Activated CD8-positive, alpha-beta memory T cell treated with anti-CD3 and anti-CD28 coated beads, Interleukin-2, amount 50 U/mL, for 48 hours (primary cell): ENCODE results near the gene EDARADD.
"Not testable (repeated sequence)": the region's sequence is repeated elsewhere in the genome, so short reads cannot be mapped to it uniquely, and the experiment has no call there.

ENCODE experiments used
- DNase-seq: peaks from one replicate; pipeline ENCODE4 v3.0.0-alpha.2; 2020

The EDARADD gene

GRCh38 chr1:236491469-236492136 lies 97.5 kb downstream of the EDARADD start:
- DNase-seq: no peak

GRCh38 chr1:236492378-236492777 lies 98.3 kb downstream of the EDARADD start:
- no peak for DNase-seq

DNA sequence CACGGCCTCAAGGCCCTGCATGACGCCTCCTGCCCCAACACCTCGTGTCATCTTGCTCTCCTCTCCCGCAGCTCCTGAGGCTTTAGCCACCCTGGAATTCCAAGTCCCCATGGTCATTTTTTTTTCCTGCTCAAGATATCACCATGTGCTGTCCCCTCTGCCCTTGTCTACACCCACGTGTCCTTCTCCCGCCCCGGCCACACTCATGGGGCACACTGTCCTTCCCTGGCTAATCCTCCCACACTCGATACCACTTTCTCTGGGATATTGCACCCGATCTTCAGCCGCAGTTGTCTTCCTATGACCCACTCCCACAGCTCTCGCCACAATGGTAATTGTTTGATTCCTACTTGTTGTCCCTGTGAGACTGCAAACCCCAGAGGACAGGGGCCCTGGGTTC lies 100.0 kb downstream of the EDARADD start:
- no peak for DNase-seq

DNA sequence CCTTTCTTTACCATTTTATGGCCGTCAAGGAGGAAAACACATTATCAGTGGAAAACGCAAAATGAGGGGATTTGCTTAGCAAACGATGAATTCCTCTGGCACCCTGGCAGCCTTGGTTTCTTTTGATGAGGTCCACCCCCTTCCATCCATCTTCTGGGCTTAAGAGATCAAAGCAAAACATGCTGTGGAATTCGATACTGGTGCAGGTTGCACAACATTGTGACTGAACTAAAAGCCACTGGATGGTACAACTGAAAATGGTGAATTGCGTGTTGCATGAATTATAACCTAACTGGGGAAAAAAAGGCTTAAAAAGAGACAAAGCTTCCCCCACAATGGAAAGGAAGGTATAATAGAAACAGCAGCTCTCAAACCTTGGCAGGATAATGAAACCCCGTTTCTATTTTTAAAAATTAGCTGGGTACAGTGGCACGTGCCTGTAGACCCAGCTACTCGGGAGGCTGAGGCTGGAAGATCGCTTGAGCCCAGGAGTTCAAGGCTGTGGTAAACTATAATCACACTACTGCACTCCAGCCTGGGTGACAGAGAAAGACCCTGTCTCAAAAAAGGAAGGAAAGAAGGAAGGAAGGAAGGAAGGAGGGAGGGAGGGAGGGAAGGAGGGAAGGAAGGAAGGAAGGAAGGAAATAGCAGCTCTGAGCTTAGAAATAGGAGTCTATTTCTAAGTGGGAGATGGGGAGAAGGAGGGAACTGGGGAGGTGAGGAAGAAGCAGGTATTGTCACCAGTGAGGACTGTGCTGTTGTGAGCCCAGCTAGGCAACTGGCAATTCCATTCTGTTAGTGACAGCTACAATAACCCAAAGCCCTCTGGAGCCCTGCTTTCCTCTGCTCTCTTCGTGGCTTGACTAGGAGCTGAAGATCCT lies 100.7 kb downstream of the EDARADD start:
- no peak for DNase-seq

DNA sequence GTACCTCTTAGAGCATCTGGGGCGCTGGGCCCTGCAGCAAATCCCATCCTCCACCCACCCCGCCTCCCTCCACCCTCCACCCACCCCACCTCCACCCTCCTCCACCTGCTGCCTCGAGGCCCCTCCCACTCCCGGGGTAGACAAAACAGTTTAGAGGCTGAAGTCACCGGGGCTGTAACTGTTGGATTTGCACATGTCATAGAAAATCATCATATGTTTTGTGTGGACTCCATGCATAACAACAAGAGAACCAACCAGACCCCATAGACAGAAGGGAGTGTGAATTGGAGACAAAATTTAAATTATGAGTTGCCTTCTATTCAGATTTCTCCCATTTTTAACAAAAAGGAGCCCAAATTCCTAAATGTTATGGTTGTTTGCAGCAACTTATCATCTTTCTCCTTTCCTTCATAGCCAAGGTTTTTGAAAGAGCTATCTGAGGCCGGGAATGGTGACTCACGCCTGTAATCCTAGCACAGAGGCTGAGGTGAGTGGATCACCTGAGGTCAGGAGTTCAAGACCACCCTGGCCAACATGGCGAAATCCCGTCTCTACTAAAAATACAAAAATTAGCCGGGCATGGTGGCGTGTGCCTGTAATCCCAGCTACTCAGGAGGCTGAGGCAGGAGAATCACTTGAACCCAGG lies 101.5 kb downstream of the EDARADD start:
- no peak for DNase-seq

DNA sequence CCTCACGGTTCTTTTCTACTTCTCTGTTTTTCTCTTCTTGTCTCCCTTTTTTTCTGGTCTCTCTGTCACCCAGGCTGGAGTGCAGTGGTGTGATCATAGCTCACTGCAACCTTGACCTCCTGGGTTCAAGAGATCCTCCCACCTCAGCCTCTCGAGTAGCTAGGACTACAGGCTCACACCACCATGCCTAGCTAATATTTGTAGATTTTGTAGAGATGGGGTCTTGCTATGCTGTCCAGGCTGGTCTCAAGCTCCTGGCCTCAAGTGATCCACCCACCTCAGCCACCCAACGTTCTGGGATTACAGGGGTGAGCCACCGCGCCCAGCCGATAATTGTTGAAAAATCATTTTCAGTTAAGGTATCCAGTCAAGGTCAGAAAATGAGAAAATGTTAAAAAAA lies 103.8 kb downstream of the EDARADD start:
- DNase-seq: no peak

DNA sequence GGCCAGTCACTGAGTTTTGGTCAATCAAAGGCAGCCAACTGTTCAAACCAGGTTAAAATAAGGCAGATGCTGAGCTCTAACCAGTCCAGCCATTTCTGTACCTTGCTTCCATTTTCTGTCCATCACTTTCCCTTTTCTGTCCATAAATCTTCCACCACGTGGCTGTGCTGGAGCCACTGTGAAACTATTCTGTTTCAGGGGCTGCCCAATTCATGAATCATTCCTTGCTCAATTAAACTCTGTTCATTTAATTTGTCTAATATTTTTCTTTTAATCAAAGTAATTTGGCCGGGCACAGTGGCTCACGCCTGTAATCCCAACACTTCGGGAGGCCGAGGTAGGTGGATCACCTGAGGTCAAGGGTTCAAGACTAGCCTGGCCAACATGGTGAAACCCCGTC lies 107.0 kb downstream of the EDARADD start:
- DNase-seq: no peak

- no peak for DNase-seq
Observed at GRCh38 chr1:236502579-236502971, 108.5 kb downstream of the EDARADD start.

GRCh38 chr1:236502972-236503639 lies 109.0 kb downstream of the EDARADD start:
- no peak for DNase-seq

- not testable (repeated sequence) for DNase-seq
Observed at GRCh38 chr1:236504338-236504737, 110.3 kb downstream of the EDARADD start.

- no peak for DNase-seq
Observed at GRCh38 chr1:236507022-236507700, 113.1 kb downstream of the EDARADD start.

- DNase-seq: no peak
Observed at GRCh38 chr1:236508593-236509027, 114.5 kb downstream of the EDARADD start.

DNA sequence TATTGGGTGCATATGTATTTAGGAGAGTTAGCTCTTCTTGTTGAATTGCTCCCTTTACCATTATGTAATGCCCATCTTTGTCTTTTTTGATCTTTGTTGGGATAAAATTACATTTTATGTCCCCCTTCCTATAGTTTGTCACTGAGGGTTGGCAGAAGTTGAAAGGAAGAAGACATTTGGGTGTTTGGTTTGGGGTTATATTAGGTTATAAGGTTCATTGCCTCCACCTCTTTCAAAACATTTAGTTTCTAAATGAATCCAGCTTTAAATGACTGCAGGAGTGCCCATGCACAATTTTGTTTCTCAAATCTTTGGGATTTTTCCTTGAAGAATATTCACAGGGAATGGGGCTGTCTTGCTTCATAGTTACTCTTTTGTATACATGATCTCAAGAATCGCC lies 115.1 kb downstream of the EDARADD start:
- no peak for DNase-seq

- no peak for DNase-seq
Observed at GRCh38 chr1:236509647-236510401, 115.7 kb downstream of the EDARADD start.

DNA sequence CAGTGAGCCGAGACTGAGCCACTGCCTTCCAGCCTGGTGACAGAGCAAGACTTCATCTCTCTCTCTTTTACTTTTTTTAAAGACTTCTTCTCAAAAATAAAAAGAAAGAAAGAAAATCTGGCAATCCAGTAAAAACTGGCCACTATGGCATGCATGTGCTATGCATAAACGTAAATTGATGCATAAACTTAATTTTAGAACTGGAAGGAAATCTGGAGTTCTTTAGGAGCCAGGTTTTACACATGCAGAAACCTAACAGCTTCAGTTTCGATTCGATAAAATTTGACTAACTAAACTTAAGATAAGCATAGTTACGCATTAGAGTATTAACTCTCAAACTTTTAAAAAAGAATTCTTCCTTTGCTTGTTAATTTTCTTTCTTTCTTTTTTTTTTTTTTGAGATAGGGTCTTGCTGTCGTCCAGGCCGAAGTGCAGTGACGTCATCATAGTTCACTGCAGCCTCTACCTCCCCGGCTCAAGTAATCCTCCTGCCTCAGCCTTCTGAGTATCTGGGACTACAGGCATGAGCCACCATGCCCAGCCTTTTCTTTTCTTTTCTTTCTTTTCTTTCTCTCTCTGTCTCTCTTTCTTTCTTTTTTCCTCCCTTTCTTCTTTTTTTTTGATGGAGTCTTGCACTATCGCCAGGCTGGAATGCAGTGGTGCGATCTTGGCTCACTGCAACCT lies 117.8 kb downstream of the EDARADD start:
- no peak for DNase-seq

DNA sequence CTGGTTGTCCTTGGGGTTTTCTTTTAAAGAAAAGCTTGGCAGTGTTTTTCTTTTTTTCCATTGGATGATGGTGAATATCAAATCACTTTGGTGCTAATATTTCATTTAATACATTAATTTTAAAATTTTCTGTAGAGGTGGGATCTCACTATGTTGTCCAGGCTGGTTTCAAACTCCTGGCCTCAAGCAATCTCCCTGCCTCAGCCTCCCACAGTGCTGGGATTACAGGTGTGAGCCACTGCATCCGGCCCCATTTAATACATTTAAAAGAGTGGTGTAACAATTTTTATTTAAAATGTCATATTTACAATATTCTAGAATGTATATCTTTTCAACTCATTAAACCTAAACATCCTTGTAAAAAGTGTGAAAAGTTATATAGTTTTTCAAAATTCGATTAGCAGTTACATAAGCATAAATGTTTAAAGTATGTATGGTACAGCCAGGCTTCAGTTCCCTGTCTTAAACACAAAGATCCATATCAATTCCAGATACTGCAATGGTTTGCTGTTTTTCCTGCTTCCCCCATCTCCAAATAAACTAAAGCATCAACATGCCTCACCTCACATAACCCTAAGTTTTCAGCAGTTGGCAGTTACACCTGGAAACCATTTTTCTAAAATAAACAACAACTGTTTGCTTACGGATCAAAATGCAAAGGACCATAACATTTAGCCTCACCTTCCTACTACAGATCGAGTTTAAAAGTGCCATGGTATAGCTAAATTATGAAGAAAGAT lies 120.8 kb downstream of the EDARADD start:
- DNase-seq: no peak

DNA sequence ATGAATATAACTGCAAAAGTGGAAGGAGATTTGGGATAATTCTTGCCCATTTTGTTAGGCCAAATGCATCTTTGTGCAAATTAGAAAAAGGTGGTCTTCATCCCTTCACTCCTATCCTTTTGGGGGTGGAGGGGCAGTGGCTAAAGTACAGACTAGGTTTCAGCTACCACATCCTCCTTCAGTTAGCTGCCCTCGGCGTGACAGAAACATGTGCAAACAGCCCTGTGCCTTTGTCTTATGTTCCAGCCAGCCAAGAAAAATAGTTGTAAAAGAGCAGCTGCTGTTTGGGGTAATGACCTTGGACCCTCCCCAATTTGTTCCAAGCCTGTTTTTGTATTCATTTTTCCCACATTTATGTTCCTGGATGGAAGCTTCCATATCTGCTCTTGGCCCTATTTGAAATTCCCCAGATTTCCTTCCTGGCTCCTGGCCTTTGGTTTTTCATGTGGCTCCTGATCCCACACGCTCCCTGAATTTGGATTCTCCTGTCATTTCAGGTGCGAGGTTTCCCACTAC lies 121.4 kb downstream of the EDARADD start:
- DNase-seq: no peak

- DNase-seq: no peak
Observed at GRCh38 chr1:236516929-236517704, 123.0 kb downstream of the EDARADD start.

GRCh38 chr1:236518322-236518721 lies 124.2 kb downstream of the EDARADD start:
- no peak for DNase-seq
